NCI-H526 treated with DMSO at 0.1 percent for 48 hours (cell line): ENCODE results near the gene TMEM165.
A peak's percentile ranks its signal among the peaks of the same experiment; 100 is the strongest.

Experiments used
- DNase-seq: peaks from one replicate; lab custom pipeline; 2025; lab: John Stamatoyannopoulos, UW

The TMEM165 gene

GRCh38 chr4:55406545-55406944 is 10.8 kb downstream of the TMEM165 start:
- DNase-seq: no peak

- DNase-seq: no peak
These were observed 11.4 kb downstream of the TMEM165 start for GRCh38 chr4:55407119-55407518.

GRCh38 chr4:55407764-55408163 is 12.0 kb downstream of the TMEM165 start:
- DNase-seq: no peak

- no peak for DNase-seq
These were observed 13.9 kb downstream of the TMEM165 start for GRCh38 chr4:55409468-55410171.

DNA sequence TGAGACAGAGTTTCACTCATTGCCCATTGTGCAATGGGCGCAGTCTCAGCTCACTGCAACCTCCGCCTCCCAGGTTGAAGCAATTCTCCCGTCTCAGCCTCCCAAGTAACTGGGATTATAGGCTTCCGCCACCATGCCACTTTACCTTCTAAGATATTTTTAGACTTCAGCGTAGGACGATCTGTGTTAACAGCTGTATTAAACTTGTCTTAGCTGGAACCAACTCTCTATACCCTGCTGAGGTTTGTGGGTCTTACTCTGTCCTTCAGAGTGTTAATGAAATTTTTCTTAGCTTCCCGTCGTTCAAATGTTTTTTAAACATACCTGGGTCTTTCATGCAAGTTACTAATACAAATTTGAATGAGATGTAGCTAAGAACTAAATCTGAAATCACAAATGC is 14.7 kb downstream of the TMEM165 start:
- no peak for DNase-seq

DNA sequence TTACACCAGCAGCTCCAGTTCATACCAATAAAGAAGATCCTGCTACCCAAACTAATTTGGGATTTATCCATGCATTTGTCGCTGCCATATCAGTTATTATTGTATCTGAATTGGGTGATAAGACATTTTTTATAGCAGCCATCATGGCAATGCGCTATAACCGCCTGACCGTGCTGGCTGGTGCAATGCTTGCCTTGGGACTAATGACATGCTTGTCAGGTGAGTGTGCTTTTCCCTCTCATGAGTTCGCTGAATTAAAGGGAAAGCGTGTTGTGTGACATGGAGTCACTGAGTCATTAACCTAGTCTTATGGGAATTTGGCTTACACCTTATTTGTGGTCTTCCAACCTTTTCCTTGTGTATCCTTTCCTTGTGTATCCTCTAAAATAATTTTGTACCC is 15.9 kb downstream of the TMEM165 start:
- DNase-seq: no peak

GRCh38 chr4:55416176-55416575 is 20.4 kb downstream of the TMEM165 start:
- DNase-seq: no peak

- DNase-seq: no peak
These were observed 29.0 kb downstream of the TMEM165 start for GRCh38 chr4:55424791-55425190.

DNA sequence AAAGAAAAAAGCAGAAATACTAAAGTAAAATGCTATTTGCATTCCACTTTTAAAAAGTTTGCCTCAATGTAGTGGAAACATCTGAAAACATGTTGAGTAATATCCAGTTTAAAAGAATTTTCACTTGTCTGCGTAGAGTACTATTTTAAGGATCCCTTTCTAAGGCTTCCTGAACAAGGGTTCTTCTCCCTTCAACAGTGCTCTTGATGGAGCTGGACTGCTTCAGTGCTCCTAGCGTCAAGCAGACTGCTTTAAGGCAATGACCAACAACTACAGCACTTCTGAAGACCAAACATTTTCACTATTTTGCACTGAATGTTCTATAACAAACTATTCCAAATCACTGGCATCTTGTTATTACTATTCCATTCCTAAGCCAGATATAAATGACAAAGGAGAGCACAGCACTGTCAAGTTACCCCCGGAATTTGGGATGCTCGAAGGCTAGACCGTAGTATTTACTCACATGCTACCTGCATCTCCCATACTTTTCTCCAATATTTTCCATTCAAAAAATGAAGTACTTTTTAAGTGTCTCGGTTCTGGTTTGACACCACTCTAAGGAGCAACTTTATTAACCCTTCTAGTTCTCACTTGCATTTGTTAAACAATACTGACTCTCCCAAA is 36.1 kb downstream of the TMEM165 start:
- no peak for DNase-seq

GRCh38 chr4:55435141-55435841 is 39.5 kb downstream of the TMEM165 start:
- no peak for DNase-seq

- DNase-seq: no peak
These were observed 41.6 kb downstream of the TMEM165 start for GRCh38 chr4:55437356-55437796.

- DNase-seq: no peak
These were observed 42.1 kb downstream of the TMEM165 start for GRCh38 chr4:55437823-55438222.

- no peak for DNase-seq
These were observed 42.6 kb downstream of the TMEM165 start for GRCh38 chr4:55438314-55438713.

- DNase-seq: no peak
These were observed 43.3 kb downstream of the TMEM165 start for GRCh38 chr4:55439023-55439422.

GRCh38 chr4:55440786-55441185 is 45.0 kb downstream of the TMEM165 start:
- no peak for DNase-seq

GRCh38 chr4:55442541-55442940 is 46.8 kb downstream of the TMEM165 start:
- no peak for DNase-seq

DNA sequence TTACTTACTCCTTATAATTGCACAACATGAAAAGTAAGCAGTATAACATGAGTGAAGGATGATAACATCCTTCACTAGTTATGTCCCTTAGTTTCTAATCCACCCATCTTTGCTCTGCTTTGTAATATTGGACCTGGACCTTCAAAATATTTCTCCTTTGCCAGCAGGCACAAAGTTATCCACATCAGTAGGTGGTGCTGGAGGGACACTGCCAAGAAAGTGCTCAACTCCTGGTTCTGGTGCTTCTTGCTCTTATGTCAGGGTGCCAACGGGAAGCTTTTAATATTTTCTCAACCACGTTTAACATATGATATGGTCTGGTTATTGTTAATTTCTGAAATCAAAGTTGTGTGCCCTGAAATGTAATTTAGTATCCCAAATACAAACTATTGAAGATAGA is 49.1 kb downstream of the TMEM165 start:
- DNase-seq: peak; percentile 22

GRCh38 chr4:55445921-55446577 is 50.3 kb downstream of the TMEM165 start:
- DNase-seq: no peak

DNA sequence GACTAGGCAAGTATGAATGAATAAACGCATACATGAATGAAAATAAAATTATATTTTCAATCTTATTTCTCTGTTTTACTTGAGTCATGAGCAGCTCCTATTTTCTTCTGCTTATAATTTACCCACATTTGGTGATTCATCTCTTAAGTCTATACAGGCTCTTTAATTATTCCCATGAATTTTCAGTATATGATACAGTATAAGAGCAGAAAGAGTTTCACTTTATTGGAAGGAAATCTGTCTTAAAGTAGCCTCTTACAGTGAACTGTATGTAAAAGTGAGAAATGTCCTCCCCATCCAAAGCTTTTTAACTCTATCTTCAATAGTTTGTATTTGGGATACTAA is 50.8 kb downstream of the TMEM165 start:
- no peak for DNase-seq

DNA sequence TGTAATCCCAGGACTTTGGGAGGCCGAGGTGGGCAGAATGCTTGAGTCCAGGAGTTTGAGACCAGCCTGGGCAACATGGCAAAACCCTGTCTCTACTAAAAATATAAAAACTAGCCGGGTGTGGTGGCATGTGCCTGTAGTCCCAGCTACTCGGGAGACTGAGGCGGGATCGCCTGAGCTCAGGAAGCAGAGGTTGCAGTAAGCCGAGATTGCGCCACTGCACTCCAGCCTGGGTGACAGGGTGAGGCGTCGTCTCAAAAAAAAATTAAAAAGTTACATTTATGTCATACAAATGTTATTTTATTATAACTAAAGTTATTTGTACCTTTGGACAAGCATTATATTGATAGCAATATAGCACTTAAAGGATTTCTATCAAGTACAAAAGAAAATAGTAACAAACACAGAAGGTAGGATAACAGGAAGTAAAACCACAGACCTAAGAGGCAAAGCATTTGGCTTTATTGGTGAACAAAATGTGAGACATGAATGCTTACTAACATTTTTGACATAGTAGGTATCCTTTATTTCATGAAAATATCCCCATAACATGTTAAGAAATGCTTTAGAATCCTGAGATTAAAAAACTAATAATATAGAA is 51.5 kb downstream of the TMEM165 start:
- no peak for DNase-seq

GRCh38 chr4:55447831-55448230 is 52.1 kb downstream of the TMEM165 start:
- no peak for DNase-seq

- DNase-seq: no peak
These were observed 54.8 kb downstream of the TMEM165 start for GRCh38 chr4:55450566-55450965.
